HG02623 (cell line): ENCODE measurements around the gene LRRC36.

Source experiments
- ATAC-seq: cut with Tn5 transposase; IDR thresholded peaks from one replicate; pipeline ENCODE4 v1.9.1; 2021; ENCODE audit warnings: moderate library complexity; ENCODE audit not compliant: unreplicated experiment

The LRRC36 gene

DNA sequence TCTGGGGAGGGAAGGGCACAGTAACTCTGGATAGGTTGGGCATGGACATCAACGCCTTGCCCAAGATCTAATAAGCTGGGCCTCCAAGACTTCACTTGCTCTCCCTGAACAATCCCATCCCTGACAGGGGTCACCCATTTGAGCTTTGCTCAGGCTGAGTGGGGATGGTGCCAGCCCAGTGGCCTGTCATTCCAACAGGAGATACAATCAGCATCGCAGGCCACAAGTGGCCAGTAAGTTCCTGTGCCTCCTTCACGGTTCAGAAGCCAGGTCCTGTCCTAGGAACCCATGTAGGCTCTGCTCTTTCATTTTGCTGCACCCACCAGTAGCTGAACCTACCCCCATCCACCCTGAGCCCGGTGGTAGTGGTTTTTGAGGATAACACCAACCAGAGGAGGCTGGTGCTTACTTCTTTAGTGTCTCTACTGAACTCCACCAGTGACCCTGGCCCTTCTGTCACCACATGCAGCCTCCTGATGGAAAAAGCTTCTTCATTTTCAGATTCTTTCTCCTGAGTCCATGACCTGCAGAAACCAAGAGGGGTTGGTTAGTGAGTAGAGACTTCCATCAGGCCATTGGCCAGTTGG, 32.4 kb upstream of the LRRC36 start:
- no peak for ATAC-seq

DNA sequence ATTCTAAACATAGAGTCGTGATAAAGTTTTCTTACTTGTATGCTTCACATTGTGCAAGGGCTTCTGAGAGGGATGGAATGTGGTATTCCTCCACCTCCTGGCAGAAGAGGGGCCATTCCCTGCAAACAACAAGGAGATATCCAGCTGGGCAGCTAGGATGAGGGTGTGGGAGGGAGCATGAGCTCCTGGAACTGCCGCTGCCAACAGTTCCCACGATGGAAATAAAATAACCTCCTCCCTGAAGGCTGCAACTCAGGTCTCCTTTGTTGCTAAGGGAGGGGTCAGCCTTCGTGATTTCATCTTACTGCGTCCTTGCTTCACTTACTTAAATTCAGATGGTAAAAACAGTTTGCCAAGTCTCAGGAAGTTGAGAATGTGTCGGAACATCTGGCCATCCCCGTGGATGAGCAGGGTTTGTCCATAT, 31.7 kb upstream of the LRRC36 start:
- ATAC-seq: no peak

DNA sequence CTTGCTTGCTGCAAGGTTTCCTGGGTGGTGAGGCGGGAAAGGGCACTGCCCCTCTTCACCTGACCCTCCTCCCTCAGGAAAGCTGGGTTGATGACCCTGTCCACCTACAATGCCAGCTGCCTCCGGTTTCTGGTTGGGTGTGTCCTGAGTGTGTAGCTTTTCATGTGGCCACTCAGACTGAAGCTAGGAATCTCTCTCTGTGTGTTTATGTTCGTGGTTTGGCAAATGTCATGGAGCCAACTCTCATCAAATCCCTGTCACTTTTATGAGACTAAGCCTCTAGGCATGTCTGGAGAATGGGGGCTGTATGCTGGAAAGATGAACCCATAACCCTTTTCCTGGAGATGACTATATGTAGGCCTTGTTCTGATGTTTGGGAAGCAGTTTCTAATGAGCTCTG, 30.2 kb upstream of the LRRC36 start:
- ATAC-seq: no peak

DNA sequence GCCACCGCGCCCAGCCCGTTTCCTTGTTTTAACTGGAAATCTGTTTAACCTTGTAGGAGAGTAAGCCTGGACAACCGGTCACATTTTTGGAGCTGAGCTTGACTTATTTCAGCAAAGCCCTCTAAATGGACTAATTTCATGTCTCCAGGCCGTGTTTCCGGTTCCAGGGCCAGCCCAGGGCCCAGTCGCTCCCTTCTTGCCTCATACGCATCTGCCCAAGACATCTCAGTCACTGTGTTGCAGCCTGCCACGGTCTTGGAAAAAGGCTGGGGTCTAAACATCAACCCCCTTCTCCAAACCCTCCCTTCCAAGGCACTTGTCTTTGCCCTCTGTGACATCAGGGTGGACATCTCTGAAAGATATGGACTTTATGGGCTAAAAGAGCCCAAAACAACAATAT, 28.3 kb upstream of the LRRC36 start:
- ATAC-seq: no peak

DNA sequence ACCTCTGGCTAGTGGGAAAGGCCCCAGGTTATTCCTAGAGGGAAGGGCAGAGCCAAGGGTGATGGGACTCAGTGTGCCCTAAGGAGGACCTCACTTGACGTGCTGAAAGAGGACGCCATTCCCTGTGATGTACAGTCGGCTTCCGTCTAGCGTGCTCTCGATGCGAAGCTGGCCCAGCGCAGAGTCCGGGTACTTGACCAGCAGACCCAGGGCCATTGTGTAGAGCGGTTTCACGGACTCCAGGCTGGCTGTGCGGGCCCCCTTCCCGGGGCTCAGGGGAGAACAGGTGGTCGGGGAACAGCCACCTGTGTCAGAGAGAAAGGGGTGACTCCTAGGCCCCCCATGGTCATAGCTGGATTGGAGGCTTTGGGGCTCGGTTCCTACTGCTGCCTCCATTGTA, 27.3 kb upstream of the LRRC36 start:
- no peak for ATAC-seq

DNA sequence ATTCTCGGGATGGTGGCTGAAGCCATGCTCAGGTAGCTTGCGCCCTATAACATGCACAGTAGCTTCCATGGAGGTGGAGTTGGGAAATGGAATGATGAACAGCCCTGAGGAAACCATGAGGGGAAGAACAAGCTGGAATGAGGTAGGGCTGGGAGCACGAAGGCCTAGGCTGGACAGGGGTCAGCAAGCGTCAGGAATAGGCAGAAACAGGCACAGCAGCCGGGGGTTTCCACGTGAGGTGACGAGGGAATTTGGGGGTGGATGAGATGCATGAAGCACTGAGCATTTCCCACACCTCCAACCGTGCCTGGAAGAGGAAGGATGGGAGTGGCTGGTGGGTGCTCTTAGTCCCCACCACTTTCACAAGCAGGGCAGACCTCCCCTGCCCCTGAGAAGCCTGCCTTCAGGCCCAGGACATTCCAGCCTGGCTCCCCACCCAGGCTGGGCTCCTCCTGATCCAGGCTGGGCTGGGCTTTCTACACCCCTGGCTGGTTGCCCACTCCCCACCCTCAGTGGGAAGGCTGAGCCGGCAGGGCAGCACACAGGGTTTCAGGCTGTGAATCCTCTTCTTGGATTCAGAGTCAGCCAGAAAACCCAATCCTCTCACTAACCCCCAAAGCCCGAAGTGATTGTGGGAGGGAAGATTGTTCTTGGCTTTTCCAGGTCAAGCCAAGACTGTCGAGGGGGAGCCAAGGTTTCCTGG, 25.4 kb upstream of the LRRC36 start:
- ATAC-seq: no peak

DNA sequence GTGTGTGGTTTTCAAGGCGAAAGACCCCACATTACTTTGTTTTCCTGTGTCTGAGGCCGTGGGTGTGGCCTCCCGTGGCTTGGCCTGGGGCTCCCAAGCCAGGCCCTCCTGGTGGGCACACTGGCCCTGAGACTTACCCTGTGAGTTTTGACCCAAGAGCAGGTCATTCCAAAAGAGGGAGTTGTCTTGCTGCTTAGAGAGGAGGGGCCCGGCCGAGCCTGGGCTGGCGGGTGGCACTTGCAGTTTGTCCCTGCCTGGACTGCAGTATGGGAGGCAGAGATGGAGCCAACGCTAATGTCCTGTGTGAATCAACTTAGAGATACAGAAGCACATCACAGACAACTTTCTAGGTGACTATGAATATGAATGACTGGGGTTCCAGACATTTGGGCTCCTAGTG, 24.5 kb upstream of the LRRC36 start:
- no peak for ATAC-seq

DNA sequence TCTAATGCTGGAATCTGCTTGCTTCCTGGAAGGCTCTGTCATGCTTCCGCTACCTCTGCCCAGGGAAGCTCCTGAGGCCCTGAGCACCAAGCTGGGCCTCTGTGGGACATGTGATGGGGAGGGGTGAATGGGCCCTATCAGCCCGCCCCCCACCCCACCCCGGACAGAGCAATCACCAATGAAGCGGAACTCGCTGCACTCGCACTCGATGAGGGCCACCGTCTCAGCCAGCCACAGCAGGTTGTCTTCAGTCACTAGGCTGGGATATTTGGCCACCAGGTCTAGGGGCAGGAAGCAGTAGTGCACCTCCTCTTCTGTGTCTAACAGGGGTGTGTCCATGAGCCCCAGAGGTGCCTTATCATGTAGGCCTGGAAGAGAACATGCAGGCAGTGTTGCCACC, 23.6 kb upstream of the LRRC36 start:
- ATAC-seq: no peak

DNA sequence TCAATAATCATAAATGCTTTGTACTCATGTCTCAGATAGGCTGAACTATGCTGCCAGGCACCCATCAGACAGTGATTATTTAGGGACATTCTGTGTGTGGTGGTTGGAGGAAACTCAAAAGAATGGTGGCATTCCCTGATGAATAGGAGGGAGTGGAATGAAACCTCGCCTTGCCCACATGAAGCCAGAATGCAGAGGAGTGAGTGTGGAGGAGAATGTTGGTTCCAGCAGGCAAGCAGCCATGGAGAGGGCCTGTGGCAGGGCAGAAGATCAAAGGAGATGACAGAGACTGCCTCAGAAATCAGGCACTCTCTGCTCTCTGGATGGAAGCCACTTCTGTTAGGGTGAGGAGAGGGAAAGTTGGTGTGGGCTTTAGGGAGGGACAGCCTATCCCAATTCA, 22.6 kb upstream of the LRRC36 start:
- no peak for ATAC-seq

DNA sequence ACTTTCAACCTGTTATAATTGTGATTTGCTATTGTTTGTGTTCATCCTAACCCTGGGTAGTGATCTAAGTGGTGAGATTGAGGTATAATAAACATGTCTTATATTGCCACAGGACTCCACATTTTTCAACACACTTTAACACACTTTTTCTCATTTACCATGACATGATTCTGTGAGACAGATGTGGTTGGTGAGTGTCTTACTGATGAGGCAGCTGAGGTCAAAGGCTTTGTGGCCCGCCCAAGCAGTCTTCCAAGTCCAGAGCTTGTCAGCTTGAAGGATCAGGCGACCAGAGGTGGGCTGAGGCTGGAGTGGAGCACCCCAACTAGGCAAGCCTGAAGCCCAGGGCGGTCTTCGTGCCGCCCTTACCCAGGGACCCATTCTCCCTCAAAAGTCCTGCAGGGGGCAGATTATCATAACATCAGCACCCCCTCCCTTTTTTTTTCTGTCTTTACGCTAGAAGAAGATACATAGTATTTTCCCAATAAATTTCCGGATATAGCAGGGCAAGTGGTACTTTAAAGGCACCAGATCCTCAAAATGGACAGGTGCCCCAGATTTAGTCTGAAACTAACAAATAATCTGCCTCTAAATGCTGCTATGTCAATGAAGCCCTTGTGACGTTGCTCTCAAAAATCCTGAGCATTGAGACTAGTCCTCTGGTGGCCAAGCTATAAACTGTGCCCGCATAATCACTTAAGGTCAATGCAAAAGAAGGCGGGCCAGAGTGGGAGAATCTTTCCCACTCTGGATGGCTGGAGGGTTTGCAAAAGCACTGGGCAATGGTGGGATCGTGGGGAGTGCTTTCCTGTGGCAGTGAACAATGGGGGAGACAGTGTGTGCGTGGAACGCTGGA, 21.2 kb upstream of the LRRC36 start:
- no peak for ATAC-seq

DNA sequence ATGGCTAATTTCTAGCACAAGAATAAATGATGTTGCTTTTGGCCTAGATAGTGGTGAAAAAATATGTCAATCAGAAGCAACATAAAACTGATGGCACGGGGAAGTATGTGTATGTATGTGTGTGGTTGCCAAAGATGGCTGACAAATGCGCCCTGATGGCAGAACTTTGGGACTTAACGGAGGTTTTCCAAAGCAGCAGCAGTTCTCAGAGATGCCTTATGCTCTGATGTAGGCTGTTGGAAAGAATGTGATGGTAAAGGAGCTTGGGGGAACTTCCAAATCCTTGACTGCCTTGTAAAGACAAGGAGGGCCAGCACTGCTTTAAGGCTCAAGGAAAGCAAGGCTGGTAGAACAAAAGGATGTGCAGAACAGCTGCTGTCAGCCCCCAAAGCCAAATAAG, 16.1 kb upstream of the LRRC36 start:
- ATAC-seq: no peak

DNA sequence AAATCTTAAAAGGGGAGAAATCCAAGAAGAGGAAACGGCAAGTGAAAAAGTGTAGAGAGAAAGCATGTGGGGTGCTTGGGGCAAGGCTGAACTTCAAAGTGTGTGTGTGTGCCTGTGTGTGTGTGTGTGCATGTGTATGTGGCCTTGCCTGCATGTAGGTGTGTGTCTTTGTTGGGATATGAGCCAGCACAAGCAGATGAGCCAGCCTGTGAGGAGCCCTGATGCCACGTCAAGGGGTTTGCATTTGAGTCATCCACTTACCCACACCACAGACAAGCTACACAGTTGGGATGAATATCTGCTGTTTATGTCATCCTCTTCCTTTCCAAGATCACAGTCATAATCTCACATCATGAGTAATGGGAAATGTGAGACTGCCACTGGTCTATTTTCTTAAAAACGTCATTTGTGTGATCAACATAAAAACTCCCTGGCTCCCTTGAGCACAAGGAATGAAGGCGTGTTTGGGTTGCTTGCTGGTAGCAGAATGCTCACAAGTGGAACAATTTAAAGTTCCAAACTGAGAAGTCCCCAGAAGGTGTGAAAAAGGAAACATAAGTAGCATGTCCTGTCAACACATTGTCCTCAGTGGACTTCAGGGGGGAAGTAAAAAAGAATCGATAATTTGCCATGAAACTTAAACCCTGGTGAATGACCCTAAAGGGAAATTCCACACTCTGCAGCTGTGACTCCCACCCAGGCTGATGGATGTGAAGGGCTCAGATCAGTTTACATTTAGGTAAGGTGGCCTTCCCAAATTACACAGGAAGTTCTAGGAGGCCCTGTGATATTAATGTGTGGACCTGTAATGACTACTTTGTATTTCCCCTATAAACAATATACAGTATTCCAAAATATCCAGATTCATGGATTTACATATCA, 14.8 kb upstream of the LRRC36 start:
- ATAC-seq: peak; percentile 60

DNA sequence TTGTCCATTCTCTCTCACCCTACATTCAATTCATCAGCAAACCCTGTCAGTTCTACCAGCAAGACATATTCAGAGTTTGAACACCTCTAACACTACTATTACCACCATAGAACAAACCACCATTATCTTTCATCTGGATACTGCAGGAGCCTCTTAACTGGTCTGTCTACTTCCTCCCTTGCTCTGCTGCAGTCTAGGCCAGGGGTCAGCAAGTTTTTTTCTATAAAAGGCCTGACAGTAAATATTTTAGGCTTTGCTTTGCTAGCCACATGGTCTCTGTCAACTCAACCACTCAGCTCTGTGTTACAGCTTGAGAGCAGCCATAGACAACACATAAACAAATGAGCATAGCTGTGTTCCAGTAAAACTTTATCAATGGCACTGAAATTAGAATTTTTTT, 13.9 kb upstream of the LRRC36 start:
- no peak for ATAC-seq

DNA sequence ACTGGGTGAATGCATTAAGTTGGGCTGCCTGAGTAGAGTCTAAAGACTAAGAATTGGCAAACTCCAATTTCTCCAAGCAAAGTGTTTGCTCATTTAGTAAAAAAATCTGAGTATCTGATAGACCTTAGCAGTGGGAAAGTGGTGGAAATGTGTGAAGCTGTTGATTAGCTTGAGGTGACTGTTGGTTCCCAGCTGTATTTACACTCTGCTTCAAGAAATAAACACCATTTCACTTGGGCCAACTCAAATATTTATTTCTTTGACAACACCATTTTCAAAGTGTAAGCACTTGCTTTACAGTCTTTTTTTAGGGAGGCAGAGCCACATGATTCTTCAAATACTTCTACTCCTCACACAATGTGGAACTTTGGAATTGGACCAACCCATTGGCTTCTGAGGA, 8.8 kb upstream of the LRRC36 start:
- ATAC-seq: no peak

DNA sequence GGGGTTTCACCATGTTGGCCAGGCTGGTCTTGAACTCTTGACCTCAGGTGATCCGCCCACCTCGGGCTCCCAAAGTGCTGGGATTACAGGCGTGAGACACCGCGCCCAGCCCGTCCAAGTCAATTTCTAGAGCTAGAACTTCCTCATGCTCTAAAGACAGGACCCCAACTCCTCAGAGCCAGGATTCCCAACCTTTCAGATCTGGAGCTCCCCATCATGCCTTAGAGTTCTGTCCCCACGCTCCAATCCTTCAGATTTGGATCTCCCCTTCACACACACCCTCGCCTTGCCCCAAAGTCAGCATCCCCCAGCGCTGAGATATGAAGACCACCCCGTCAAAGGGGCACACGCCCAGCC, 522 bp upstream of the LRRC36 start:
- ATAC-seq: no peak

DNA sequence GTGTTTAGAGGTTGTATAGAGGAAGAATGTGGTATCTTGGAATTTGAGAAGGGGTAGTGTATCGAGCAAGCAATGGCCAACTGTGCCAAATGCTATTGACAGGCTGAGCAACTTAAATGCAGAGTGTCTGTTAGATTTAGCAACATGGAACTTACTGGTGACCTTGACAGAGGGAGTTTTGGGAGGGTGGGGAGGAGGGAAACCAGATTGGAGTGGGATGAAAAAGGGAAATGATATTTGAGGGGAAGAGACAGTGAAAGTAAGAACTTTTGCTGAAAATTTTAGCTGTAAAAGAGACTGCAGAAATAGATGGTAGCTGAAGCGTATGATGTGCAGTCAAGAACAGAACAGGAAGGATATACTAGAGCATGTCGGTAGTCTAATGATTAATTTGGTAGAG, 1.1 kb downstream of the LRRC36 start:
- no peak for ATAC-seq

DNA sequence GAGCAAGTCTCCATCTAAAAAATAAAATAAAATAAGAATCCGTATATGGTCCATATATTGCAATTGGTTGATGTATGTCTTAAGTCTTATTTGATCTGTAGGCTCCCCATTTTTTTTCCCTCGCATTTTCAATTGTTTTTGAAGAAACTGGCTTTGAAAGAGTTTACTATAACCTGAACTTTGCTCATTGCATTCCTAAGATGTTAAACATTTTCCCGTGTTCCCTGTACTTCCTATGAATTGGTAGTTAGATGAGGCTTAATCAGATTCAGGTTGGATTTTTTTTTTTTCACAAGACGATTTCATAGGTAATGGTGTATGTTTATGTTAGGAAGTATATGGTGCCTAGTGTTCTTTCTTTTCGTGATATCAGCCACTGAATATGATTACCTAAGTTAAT, 3.3 kb downstream of the LRRC36 start:
- ATAC-seq: no peak

DNA sequence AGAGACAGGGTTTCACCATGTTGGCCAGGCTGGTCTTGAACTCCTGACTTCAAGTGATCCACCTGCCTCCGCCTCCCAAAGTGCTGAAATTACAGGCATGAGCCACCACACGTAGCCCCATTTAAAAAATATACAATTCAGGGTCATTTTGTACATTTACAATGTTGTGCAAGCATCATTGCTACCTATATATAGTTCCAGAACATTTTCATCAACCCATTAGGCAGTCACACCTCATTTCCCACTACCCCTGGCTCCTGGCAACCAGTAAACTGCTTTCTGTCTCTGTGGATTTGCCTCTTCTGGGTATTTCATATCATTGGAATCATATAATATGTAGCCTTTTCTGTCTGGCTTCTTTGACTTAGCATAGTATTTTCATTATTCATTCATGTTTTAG, 6.7 kb downstream of the LRRC36 start:
- no peak for ATAC-seq

DNA sequence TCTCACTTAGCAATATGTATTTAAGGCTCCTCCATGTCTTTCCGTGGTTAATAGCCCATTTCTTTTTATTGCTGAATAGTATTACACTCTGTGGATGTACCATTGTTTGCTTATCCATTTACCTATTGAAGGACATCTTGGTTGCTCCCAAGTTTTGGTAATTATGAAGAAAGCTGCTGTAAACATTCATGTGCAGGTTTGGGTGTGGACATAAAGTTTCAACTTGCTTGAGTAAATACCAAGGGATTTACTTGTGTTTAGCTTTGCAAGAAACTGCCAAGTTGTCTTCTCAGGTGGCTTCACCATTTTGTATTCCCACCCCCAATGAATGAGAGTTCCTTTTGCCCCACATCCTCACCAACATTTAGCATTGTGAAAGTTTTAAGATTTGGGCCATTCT, 9.5 kb downstream of the LRRC36 start:
- ATAC-seq: no peak

DNA sequence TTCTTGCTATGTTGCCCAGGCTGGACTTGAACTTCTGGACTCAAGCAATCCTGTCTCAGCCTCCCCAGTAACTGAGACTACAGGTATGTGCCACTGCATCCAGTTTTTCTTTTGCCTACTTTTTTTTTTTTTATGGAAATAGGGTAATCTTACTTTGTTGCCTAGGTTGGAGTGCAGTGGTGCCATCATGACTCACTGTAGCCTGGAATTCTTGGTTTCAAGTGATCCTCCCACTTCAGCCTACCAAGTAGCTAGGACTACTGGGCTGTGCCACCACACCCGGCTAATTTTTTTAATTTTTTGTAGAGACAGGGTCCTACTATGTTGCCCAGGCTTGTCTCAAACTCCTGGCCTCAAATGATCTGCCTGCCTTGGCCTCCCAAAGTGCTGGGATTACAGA, 10.0 kb downstream of the LRRC36 start:
- ATAC-seq: no peak

DNA sequence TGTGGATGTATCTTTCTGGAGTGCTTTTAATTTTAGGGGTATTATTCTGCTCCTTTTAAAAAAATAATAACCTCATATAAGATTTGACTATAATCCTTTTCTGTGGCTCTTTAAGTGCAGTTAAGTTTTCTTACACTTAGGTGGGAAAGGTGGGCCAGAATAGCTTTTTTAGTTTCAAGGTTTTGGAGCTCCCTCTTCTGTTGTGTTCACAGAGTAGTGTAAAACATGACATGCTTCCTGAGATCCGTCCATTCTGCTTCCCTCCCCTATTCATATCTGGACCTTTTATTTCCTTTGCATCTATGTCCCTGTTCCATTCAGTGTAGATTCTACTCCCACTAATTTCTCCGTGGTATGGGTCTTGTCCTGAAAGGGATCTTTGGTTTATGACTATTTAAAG, 12.8 kb downstream of the LRRC36 start:
- ATAC-seq: no peak
